ENCODE data around the gene ASF1A. TPM values are rescaled to one million over a fixed set of nuclear protein-coding genes. Genes with fewer than 3 reads are reported as not detected.

Gene ASF1A
- total and polyA plus RNA-seq, 2 experiments from 2014 or later: 25.4 to 72.2 TPM

DNA sequence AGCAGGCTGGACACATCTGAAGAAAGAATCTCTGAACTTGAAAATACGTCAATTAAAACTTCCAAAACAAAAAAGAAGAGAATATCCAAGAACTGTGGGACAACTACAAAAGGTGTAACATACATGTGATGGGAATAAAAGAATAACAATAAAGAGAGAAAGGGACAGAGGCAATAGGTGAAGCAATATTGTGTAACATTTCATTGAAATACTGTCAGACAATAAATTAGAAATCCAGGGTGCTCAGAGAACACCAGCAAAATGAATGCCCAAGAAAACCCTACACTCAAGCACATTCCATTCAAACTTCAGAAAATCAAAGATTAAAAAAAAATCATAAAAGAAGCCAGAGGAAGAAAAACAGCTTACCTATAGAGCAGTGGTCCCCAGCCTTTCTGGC is 33.6 kb upstream of the ASF1A start (continued):
- TF ChIP-seq ZNF114 (CRISPR knock-in tag; IDR thresholded peaks at IDR 0.05): no peak
- no peak for TF ChIP-seq CREB1 (CRISPR knock-in tag; IDR thresholded peaks at IDR 0.05; ENCODE audit: low read depth)

- Histone ChIP-seq H3K9me2 (ENCODE audit: insufficient read depth) (no peaks in the 10 kb centered on the region), H3K27me3 (ENCODE audit: insufficient read depth) (no peaks in the 10 kb centered on the region), H3F3A (replicated peaks; ENCODE audit: low read depth) (no peaks in the 10 kb centered on the region), H2AFZ (no peak overlapping the region), H3K4me2 (no peak overlapping the region), H3K36me3 (ENCODE audit: insufficient read depth) (no peaks in the 10 kb centered on the region), H3K79me2 (replicated peaks; ENCODE audit: insufficient read depth) (no peaks in the 10 kb centered on the region), H3K4me3 (no peak overlapping the region), H4K20me1 (replicated peaks; ENCODE audit: insufficient read depth) (no peaks in the 10 kb centered on the region), H3K4me1 (ENCODE audit: insufficient read depth) (peaks cover 11% of the 10 kb centered on the region; the same call in 1 of the 2 replicates), H3K27ac (ENCODE audit: low read depth) (no peak overlapping the region)
- ATAC-seq: peak; percentile 71
- DNase-seq (ENCODE audit: low spot score): no peak
- H3K36me3 Mint-ChIP-seq (ENCODE audit: low read depth): peaks cover 11% of the 10 kb centered on the region
- H3K27ac Mint-ChIP-seq: no peak overlapping the region
- no peaks in the 10 kb centered on the region for H3K27me3 Mint-ChIP-seq (ENCODE audit: insufficient read depth, low read depth, poor library complexity)
- TF ChIP-seq, protein P1, sequence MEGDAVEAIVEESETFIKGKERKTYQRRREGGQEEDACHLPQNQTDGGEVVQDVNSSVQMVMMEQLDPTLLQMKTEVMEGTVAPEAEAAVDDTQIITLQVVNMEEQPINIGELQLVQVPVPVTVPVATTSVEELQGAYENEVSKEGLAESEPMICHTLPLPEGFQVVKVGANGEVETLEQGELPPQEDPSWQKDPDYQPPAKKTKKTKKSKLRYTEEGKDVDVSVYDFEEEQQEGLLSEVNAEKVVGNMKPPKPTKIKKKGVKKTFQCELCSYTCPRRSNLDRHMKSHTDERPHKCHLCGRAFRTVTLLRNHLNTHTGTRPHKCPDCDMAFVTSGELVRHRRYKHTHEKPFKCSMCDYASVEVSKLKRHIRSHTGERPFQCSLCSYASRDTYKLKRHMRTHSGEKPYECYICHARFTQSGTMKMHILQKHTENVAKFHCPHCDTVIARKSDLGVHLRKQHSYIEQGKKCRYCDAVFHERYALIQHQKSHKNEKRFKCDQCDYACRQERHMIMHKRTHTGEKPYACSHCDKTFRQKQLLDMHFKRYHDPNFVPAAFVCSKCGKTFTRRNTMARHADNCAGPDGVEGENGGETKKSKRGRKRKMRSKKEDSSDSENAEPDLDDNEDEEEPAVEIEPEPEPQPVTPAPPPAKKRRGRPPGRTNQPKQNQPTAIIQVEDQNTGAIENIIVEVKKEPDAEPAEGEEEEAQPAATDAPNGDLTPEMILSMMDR (conservative IDR thresholded peaks at IDR 0.05; ENCODE audit: low read depth in 2 of 2): peak; percentile 9 to 41; a peak in 2 of 4 replicates
- TF ChIP-seq CREB1 (CRISPR knock-in tag; IDR thresholded peaks at IDR 0.05; ENCODE audit: low read depth) (no peak), ZNF331 (CRISPR knock-in tag; IDR thresholded peaks at IDR 0.05; ENCODE audit: low read depth) (no peak), EZH2phosphoT487 (IDR thresholded peaks at IDR 0.05; ENCODE audit: unreplicated experiment) (no peak)
- TF ChIP-seq, protein P2, sequence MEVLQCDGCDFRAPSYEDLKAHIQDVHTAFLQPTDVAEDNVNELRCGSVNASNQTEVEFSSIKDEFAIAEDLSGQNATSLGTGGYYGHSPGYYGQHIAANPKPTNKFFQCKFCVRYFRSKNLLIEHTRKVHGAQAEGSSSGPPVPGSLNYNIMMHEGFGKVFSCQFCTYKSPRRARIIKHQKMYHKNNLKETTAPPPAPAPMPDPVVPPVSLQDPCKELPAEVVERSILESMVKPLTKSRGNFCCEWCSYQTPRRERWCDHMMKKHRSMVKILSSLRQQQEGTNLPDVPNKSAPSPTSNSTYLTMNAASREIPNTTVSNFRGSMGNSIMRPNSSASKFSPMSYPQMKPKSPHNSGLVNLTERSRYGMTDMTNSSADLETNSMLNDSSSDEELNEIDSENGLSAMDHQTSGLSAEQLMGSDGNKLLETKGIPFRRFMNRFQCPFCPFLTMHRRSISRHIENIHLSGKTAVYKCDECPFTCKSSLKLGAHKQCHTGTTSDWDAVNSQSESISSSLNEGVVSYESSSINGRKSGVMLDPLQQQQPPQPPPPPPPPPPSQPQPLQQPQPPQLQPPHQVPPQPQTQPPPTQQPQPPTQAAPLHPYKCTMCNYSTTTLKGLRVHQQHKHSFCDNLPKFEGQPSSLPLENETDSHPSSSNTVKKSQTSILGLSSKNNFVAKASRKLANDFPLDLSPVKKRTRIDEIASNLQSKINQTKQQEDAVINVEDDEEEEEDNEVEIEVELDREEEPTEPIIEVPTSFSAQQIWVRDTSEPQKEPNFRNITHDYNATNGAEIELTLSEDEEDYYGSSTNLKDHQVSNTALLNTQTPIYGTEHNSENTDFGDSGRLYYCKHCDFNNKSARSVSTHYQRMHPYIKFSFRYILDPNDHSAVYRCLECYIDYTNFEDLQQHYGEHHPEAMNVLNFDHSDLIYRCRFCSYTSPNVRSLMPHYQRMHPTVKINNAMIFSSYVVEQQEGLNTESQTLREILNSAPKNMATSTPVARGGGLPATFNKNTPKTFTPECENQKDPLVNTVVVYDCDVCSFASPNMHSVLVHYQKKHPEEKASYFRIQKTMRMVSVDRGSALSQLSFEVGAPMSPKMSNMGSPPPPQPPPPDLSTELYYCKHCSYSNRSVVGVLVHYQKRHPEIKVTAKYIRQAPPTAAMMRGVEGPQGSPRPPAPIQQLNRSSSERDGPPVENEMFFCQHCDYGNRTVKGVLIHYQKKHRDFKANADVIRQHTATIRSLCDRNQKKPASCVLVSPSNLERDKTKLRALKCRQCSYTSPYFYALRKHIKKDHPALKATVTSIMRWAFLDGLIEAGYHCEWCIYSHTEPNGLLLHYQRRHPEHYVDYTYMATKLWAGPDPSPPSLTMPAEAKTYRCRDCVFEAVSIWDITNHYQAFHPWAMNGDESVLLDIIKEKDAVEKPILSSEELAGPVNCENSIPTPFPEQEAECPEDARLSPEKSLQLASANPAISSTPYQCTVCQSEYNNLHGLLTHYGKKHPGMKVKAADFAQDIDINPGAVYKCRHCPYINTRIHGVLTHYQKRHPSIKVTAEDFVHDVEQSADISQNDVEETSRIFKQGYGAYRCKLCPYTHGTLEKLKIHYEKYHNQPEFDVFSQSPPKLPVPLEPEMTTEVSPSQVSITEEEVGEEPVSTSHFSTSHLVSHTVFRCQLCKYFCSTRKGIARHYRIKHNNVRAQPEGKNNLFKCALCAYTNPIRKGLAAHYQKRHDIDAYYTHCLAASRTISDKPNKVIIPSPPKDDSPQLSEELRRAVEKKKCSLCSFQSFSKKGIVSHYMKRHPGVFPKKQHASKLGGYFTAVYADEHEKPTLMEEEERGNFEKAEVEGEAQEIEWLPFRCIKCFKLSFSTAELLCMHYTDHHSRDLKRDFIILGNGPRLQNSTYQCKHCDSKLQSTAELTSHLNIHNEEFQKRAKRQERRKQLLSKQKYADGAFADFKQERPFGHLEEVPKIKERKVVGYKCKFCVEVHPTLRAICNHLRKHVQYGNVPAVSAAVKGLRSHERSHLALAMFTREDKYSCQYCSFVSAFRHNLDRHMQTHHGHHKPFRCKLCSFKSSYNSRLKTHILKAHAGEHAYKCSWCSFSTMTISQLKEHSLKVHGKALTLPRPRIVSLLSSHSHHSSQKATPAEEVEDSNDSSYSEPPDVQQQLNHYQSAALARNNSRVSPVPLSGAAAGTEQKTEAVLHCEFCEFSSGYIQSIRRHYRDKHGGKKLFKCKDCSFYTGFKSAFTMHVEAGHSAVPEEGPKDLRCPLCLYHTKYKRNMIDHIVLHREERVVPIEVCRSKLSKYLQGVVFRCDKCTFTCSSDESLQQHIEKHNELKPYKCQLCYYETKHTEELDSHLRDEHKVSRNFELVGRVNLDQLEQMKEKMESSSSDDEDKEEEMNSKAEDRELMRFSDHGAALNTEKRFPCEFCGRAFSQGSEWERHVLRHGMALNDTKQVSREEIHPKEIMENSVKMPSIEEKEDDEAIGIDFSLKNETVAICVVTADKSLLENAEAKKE (CRISPR knock-in tag; IDR thresholded peaks at IDR 0.05): no peak
- peaks cover 16% of the 10 kb centered on the region for H3K9me3 Mint-ChIP-seq
- peaks cover 16% of the 10 kb centered on the region for H3K4me1 Mint-ChIP-seq
- H3K4me3 Mint-ChIP-seq: no peak overlapping the region
Observed at GRCh38 chr6:118860880-118861279, 33.1 kb upstream of the ASF1A start.
